HG03565 (cell line): ENCODE measurements around the gene RUSC1.
A peak's percentile ranks its signal among the peaks of the same experiment; 100 is the strongest.
"Not testable (repeated sequence)": the region's sequence is repeated elsewhere in the genome, so short reads cannot be mapped to it uniquely, and the experiment has no call there.

Source experiments
- ATAC-seq: cut with Tn5 transposase; IDR thresholded peaks from one replicate; pipeline ENCODE4 v1.9.1; 2021; ENCODE audit warnings: mild to moderate bottlenecking, moderate library complexity; ENCODE audit not compliant: unreplicated experiment

The RUSC1 gene

GRCh38 chr1:155320661-155321617 lies at the start of gene RUSC1:
Gene RUSC1, plus strand, starts transcription at chr1:155320894. Its CDS starts 880 bp downstream, at chr1:155321774.
- no peak for ATAC-seq

GRCh38 chr1:155272466-155273342 lies 48.0 kb upstream of the RUSC1 start:
- ATAC-seq, result peak; percentile 6

GRCh38 chr1:155273343-155274245 lies 47.1 kb upstream of the RUSC1 start, which contains the start of gene CLK2:
Gene CLK2, minus strand, starts transcription at chr1:155273504. Its CDS starts 2,527 bp downstream, at chr1:155270977.
- peak; percentile 73 for ATAC-seq

- peak; percentile 64 for ATAC-seq
Observed at GRCh38 chr1:155277070-155277901, 43.4 kb upstream of the RUSC1 start, which contains the start of gene HCN3. Gene HCN3, plus strand, starts transcription at chr1:155277463. Its CDS starts 128 bp downstream, at chr1:155277591.

- no peak for ATAC-seq
Observed at GRCh38 chr1:155277902-155278688, 42.6 kb upstream of the RUSC1 start.

- ATAC-seq, result no peak
Observed at GRCh38 chr1:155278689-155279160, 42.0 kb upstream of the RUSC1 start.

GRCh38 chr1:155279268-155279667 lies 41.4 kb upstream of the RUSC1 start:
- ATAC-seq, result no peak

GRCh38 chr1:155282488-155283091 lies 38.1 kb upstream of the RUSC1 start:
- no peak for ATAC-seq

- ATAC-seq, result no peak
Observed at GRCh38 chr1:155284476-155284875, 36.2 kb upstream of the RUSC1 start.

GRCh38 chr1:155285063-155285462 lies 35.6 kb upstream of the RUSC1 start:
- ATAC-seq, result no peak

GRCh38 chr1:155285631-155286044 lies 35.1 kb upstream of the RUSC1 start:
- no peak for ATAC-seq

GRCh38 chr1:155286544-155286943 lies 34.1 kb upstream of the RUSC1 start:
- ATAC-seq, result no peak

GRCh38 chr1:155287987-155288543 lies 32.6 kb upstream of the RUSC1 start:
- no peak for ATAC-seq

GRCh38 chr1:155291006-155291405 lies 29.7 kb upstream of the RUSC1 start:
- ATAC-seq, result not testable (repeated sequence)

- no peak for ATAC-seq
Observed at GRCh38 chr1:155293086-155293749, 27.5 kb upstream of the RUSC1 start.

GRCh38 chr1:155294520-155295182 lies 26.0 kb upstream of the RUSC1 start:
- ATAC-seq, result no peak
